Body of pancreas (tissue), 4 donors: ENCODE data around the gene CTBP1. TPM values are rescaled to one million over a fixed set of nuclear protein-coding genes. Genes with fewer than 3 reads are reported as not detected.
"Not testable (repeated sequence)": the region's sequence is repeated elsewhere in the genome, so short reads cannot be mapped to it uniquely, and the experiment has no call there.

Experiments
- ATAC-seq: fragments of 150-250 bp; one replicate; pipeline ENCODE4 v1.9.1; 2016
- DNase-seq, 4 donors: peaks; one replicate each; pipeline ENCODE4 v3.0.0-alpha.2; 2019
- H3K27ac ChIP-seq, 4 donors: fragments of 200-600 bp; sonication (generic); 1 replicate in 3 of 4; 2 replicates in 1 of 4; pipeline versions ENCODE4 v1.5.1 to v1.6.1; 2016 to 2019; ENCODE audit warnings: mild to moderate bottlenecking in 1 of 4, mixed read lengths in 1 of 4, moderate library complexity in 1 of 4
- H3K27me3 ChIP-seq, 2 donors: fragments of 200-600 bp; sonication (generic); one replicate each; pipeline ENCODE4 v1.6.0; 2016; ENCODE audit warnings: mild to moderate bottlenecking in 1 of 2
- H3K36me3 ChIP-seq, 2 donors: fragments of 200-600 bp; sonication (generic); replicated peaks in 1 of 2; 2 replicates each; pipeline ENCODE4 v1.5.1; 2016; ENCODE audit warnings: low read depth in 2 of 2; ENCODE audit not compliant: insufficient read depth in 1 of 2
- H3K4me1 ChIP-seq: fragments of 200-600 bp; sonication (generic); one replicate; pipeline ENCODE4 v1.6.0; 2016
- H3K4me3 ChIP-seq, 2 donors: fragments of 200-600 bp; sonication (generic); 1 replicate in 1 of 2; 2 replicates in 1 of 2; pipeline ENCODE4 v1.5.1; 2016 to 2019
- H3K9me3 ChIP-seq, 3 donors: fragments of 200-600 bp; sonication (generic); 1 replicate in 2 of 3; 2 replicates in 1 of 3; pipeline ENCODE4 v1.5.1; 2016
- POLR2A ChIP-seq, 3 donors: fragments of 450-650 bp; IDR thresholded peaks; one replicate each; pipeline ENCODE4 v1.6.1; 2016; ENCODE audit warnings: antibody characterized with exemption in 3 of 3, mild to moderate bottlenecking in 2 of 3
- WGBS, 2 donors: methylation state at CpG; one replicate each; pipeline ENCODE4 v1.1.5; 2017; 5-methylcytosine and 5-hydroxymethylcytosine counted together
- intact Hi-C: fragments of 100-400 bp; cut with DNase I; formaldehyde crosslinking; loops from one replicate; pipeline ENCODE4 v1.15.1; 2023
- total RNA-seq, 2 donors: library from RNA; depleted of rRNA; stranded (reverse); fragments of >200 nt; gene quantifications; one replicate each; pipeline ENCODE4 v1.1.0, GENCODE V29; 2016
- TF ChIP-seq, protein P1 (sequence below), 7 experiments: fragments of 450-650 bp in 4 of 7; fragments of 200-600 bp in 3 of 7; sonication (generic) in 3 of 7; IDR thresholded peaks; one replicate each; pipeline ENCODE4 v1.5.1; 2016 to 2019; ENCODE audit warnings: antibody characterized with exemption in 7 of 7

Gene CTBP1
- total RNA-seq, 2 donors from 2014 or later = 148 to 458 TPM

DNA sequence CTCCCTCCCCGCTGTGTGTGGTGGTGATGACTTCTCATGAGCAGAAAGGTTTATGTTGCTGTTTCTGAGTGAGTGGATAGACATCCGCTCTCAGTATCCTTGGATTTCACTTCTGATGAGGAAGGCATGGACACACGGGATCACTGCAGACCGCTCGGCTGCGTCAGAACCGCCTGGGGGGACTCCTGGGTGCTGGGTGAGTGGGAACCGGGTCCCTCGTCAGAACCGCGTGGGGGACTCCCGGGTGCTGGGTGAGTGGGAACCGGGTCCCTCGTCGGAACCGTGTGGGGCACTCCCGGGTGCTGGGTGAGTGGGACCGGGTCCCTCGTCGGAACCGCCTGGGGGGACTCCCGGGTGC lies 9.0 kb downstream of the CTBP1 start:
- no peak for ATAC-seq
- H3K27me3 ChIP-seq = no peaks in the 10 kb centered on the region
- H3K27ac ChIP-seq = peak overlapping the region in 1 of 4 donors; percentile 12
- peaks cover 46% of the 10 kb centered on the region for H3K4me1 ChIP-seq
- no peaks in the 10 kb centered on the region for H3K9me3 ChIP-seq
- no peak overlapping the region for H3K4me3 ChIP-seq
- WGBS, 2 donors = 95% methylated on average over 13 to 15 of the region's 22 CpGs
- intact Hi-C loops = no loop called here
- peaks cover 12 to 20% of the 10 kb centered on the region in 2 donors for H3K36me3 ChIP-seq
- no peak for DNase-seq
- TF ChIP-seq, protein P1, sequence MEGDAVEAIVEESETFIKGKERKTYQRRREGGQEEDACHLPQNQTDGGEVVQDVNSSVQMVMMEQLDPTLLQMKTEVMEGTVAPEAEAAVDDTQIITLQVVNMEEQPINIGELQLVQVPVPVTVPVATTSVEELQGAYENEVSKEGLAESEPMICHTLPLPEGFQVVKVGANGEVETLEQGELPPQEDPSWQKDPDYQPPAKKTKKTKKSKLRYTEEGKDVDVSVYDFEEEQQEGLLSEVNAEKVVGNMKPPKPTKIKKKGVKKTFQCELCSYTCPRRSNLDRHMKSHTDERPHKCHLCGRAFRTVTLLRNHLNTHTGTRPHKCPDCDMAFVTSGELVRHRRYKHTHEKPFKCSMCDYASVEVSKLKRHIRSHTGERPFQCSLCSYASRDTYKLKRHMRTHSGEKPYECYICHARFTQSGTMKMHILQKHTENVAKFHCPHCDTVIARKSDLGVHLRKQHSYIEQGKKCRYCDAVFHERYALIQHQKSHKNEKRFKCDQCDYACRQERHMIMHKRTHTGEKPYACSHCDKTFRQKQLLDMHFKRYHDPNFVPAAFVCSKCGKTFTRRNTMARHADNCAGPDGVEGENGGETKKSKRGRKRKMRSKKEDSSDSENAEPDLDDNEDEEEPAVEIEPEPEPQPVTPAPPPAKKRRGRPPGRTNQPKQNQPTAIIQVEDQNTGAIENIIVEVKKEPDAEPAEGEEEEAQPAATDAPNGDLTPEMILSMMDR (IDR thresholded peaks at IDR 0.05) = no peak
- TF ChIP-seq POLR2A (IDR thresholded peaks at IDR 0.05) = no peak

DNA sequence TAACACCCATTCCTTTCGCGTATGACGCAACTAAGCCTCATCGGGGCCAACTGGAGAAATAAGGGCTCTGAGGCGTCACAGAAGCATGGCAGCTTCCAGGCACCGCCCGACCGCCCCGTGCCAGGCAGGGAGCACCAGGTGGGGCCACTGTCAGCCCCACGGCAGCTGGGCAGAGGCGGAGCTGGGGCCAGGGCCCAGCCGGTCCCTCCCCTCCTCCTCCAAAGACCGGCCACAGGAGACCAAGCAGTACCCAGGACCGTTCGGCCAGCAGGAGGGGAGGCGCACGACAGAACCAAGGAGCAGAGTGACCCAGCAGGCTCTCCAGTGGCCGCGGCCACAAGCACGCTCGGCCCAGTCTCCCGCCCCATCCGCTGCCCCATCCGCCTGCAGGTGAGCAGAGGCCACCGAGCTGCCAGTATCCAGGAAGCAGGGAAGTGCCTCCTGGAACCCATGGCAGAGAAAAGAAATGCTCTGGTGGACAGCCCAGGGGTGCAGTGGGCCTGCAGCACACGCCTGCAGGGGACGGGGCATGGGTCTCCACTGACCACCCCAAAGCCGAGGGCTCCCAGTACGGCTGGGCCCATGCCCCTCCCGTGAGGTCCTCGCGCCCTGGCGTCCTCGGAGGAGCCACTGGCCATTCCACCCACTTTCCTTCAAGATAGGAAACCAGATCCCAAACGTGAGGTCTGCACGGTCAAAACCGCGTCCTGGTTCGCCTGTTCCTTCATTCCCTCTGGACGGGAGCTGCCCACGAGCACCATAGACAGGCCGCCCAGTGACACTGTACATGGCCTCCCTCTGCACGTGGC lies 9.6 kb downstream of the CTBP1 start:
- intact Hi-C loops = no loop called here

DNA sequence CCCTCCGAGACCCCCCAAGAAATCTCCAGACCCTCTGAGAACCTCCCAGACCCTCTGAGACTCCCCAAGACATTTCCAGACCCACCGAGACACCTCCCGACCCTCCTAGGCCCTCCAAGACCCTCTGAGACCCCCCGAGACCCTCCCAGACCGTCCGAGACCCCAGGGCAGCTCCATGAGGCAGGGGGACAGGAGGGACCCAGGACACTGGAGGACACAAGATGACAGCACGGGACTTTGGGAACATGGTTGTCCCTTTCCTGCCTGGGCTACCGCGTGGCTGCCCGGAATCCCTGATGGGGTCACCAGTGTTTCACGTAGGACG lies 10.3 kb downstream of the CTBP1 start:
- no peak for TF ChIP-seq POLR2A (IDR thresholded peaks at IDR 0.05)
- TF ChIP-seq, protein P1 (IDR thresholded peaks at IDR 0.05) = no peak
- peaks cover 33% of the 10 kb centered on the region for H3K4me1 ChIP-seq
- intact Hi-C loops = no loop called here
- peak overlapping the region in 2 of 4 donors; percentile 12 to 30 for H3K27ac ChIP-seq
- H3K36me3 ChIP-seq = peaks cover 12 to 26% of the 10 kb centered on the region in 2 donors
- no peaks in the 10 kb centered on the region for H3K27me3 ChIP-seq
- H3K9me3 ChIP-seq = no peaks in the 10 kb centered on the region
- ATAC-seq = no peak
- peak in 1 of 4 donors; percentile 10 for DNase-seq
- 87 to 89% methylated on average over 9 to 12 of the region's 12 CpGs for WGBS, 2 donors
- no peak overlapping the region for H3K4me3 ChIP-seq

More for the DNA sequence above, 9.6 kb downstream of the CTBP1 start:
- peaks cover 40% of the 10 kb centered on the region for H3K4me1 ChIP-seq
- H3K36me3 ChIP-seq = peaks cover 12 to 23% of the 10 kb centered on the region in 2 donors
- peak overlapping the region in 2 of 4 donors; percentile 12 to 30 for H3K27ac ChIP-seq
- peak; percentile 21 for ATAC-seq
- TF ChIP-seq, protein P1 (IDR thresholded peaks at IDR 0.05) = no peak
- no peak for TF ChIP-seq POLR2A (IDR thresholded peaks at IDR 0.05)
- no peaks in the 10 kb centered on the region for H3K27me3 ChIP-seq
- H3K9me3 ChIP-seq = no peaks in the 10 kb centered on the region
- peak; percentile 13 to 41 (median 38) for DNase-seq
- WGBS, 2 donors = 79 to 82% methylated on average over 17 to 40 of the region's 43 CpGs
- no peak overlapping the region for H3K4me3 ChIP-seq

DNA sequence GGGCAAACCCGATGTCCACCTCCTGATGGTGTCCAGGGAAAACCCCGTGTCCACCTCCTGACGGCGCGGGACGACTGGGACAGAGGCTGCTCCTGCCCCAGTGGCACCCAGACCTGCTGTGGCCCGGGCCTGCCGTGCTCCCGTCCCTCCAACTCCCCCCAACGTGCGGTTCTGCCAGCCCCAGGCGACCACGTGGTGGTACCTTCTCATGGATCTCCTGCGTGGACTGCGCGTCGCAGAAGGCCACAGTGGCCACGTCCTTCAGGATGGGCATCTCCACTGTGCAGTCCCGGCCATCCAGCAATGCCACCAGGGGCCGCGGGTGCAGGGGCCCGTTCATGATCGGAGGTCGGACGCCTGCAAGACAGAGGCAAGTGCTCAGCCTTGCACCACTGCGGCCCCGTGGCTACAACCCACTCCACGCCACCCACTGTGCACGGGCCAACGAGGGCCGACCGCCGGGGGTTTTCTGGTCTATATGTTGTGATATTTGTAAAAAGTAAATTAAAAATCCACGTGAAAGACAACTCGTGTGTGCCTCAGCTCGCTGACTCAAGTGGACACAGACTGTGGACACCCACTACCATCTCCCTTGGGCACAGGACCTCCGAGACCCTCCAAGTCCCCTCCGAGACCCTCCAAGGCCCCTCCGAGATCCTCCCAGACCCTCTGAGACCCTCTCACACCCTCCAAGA lies 10.8 kb downstream of the CTBP1 start:
- H3K4me3 ChIP-seq = no peak overlapping the region
- no peak for ATAC-seq
- intact Hi-C loops = no loop called here
- H3K27ac ChIP-seq = no peak overlapping the region
- H3K4me1 ChIP-seq = peaks cover 28% of the 10 kb centered on the region
- 92 to 96% methylated on average over 12 to 36 of the region's 39 CpGs for WGBS, 2 donors
- TF ChIP-seq POLR2A (IDR thresholded peaks at IDR 0.05) = no peak
- TF ChIP-seq, protein P1 (IDR thresholded peaks at IDR 0.05) = no peak
- peaks cover 12 to 28% of the 10 kb centered on the region in 2 donors for H3K36me3 ChIP-seq
- no peaks in the 10 kb centered on the region for H3K27me3 ChIP-seq
- peak in 1 of 4 donors; percentile 15 for DNase-seq
- H3K9me3 ChIP-seq = no peaks in the 10 kb centered on the region

DNA sequence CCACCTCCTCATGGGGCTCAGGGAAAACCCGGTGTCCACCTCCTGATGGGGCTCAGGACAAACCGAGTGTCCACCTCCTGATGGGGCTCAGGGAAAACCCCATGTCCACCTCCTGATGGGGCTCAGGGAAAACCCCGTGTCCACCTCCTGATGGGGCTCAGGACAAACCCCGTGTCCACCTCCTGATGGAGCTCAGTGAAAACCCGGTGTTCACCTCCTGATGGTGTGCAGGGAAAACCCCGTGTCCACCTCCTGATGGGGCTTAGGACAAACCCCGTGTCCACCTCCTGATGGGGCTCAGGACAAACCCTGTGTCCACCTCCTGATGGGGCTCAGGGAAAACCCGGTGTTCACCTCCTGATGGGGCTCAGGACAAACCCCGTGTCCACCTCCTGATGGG lies 11.7 kb downstream of the CTBP1 start:
- H3K4me3 ChIP-seq, DNase-seq, ATAC-seq, intact Hi-C loops, H3K27me3 ChIP-seq, H3K27ac ChIP-seq, H3K9me3 ChIP-seq: not testable (repeated sequence)
- WGBS, 2 donors = 75% methylated on average over 9 of the region's 9 CpGs; no CpG with 5 or more reads in 1 of the 2 donors
- Histone ChIP-seq H3K36me3 (peaks cover 12 to 34% of the 10 kb centered on the region in 2 donors), H3K4me1 (peaks cover 19% of the 10 kb centered on the region)

DNA sequence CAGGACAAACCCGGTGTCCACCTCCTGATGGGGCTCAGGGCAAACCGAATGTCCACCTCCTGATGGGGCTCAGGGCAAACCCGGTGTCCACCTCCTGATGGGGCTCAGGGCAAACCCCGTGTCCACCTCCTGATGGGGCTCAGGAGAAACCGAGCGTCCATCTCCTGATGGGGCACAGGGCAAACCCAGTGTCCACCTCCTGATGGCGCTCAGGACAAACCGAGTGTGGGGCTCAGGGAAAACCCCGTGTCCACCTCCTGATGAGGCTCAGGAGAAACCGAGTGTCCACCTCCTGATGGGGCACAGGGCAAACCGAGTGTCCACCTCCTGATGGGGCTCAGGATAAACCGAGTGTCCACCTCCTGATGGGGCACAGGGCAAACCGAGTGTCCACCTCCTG lies 12.1 kb downstream of the CTBP1 start:
- 82% methylated on average over 13 of the region's 13 CpGs; no CpG with 5 or more reads in 1 of the 2 donors for WGBS, 2 donors
- H3K27me3 ChIP-seq, ATAC-seq, H3K27ac ChIP-seq, H3K4me3 ChIP-seq, intact Hi-C loops, H3K9me3 ChIP-seq: not testable (repeated sequence)
- peak in 1 of 4 donors; percentile 5 for DNase-seq
- H3K36me3 ChIP-seq = peaks cover 12 to 36% of the 10 kb centered on the region in 2 donors
- H3K4me1 ChIP-seq = peaks cover 15% of the 10 kb centered on the region
